PC-3 (cell line): ENCODE measurements around the gene PTOV1.

ENCODE experiments used
- EZH2 ChIP-seq: fragments of 300-600 bp; sonication (generic); IDR thresholded peaks from one replicate; pipeline ENCODE4 v1.6.1; 2017; ENCODE audit warnings: antibody characterized with exemption, mild to moderate bottlenecking, low read length; ENCODE audit not compliant: unreplicated experiment
- TF ChIP-seq, protein P1 (sequence below): fragments of 300-600 bp; sonication (generic); conservative IDR thresholded peaks from 2 replicates; pipeline ENCODE4 v1.5.1; 2017; ENCODE audit warnings: antibody characterized with exemption, low read depth, mild to moderate bottlenecking, low read length

DNA sequence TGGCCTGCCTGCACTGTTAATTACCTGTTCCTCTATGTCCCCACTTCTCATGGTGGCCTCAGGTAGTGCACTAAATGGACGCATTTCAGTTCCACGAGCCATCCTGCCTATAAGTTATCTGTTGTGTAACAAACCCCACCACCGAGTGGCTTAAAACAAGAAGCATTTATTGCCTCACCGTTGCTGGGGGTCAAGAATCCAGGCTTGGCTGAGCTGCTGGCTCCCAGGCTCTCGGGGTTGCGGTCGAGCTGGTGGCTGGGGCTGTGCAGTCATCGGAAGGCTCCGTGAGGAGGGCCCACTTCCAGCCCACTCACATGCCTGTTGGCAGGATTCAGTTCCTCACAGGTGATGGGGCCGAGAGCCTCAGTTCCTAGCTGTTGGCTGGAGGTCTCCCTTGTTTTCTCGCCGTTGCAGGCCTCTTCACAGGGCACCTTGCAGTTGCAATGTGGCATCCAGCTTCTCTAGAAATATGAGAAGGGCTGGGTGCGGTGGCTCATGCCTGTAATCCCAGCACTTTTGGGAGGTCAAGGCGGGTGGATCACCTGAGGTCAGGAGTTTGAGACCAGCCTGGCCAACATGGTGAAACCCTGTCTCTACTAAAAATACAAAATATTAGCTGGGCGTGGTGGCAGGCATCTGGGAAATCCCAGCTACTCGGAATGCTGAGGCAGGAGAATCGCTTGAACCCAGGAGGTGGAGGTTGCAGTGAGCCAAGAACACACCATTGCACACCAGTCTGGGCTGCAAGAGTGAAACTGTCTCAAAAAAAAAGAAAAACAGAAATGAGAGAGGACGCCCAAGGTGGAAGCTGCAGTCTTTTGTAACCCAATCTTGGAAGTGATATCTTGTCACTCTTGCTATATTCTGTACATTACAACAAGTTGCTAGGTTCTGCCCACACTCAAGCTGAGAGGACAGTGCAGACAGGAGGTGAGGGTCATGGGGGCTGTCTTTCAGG, 6.5 kb upstream of the PTOV1 start:
- TF ChIP-seq, protein P1, sequence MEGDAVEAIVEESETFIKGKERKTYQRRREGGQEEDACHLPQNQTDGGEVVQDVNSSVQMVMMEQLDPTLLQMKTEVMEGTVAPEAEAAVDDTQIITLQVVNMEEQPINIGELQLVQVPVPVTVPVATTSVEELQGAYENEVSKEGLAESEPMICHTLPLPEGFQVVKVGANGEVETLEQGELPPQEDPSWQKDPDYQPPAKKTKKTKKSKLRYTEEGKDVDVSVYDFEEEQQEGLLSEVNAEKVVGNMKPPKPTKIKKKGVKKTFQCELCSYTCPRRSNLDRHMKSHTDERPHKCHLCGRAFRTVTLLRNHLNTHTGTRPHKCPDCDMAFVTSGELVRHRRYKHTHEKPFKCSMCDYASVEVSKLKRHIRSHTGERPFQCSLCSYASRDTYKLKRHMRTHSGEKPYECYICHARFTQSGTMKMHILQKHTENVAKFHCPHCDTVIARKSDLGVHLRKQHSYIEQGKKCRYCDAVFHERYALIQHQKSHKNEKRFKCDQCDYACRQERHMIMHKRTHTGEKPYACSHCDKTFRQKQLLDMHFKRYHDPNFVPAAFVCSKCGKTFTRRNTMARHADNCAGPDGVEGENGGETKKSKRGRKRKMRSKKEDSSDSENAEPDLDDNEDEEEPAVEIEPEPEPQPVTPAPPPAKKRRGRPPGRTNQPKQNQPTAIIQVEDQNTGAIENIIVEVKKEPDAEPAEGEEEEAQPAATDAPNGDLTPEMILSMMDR: no peak
- TF ChIP-seq EZH2: no peak
